ENCODE results near the gene UBE2I.

The UBE2I gene

DNA sequence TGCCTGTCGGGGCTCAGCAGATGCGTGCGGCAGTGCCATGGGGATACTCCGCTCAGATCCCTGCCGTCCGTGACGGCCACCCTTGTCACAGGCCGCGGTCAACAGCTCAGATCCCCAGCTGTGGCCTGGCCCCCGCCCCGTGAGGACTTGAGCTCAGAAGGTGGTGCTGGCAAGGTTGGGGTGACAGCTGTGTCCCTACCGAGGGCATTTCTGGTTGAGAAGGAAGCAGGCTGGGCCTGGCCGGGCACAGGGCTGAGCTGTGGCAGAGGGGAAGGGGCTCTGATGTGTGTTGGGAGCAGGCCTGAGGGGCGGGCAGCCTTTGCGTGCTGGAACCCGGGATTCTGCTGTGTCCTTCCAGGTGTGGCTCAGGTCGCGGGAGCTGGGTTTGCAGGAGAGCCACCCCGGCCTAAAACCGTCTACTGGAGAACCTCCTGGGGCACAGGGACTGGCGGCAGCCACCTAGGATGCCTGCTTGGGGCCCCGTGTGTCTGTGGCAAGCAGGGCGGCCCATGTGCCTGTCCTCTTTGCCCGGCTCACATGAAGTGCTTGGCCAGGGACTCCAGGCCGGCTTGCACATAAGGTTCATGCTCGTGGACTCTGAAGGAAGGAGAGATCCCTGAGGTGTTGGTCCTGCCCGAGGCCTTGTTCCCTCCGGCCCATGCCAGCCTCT, 5.1 kb downstream of the UBE2I start:
- Histone ChIP-seq H3K27me3 (replicated peaks; ENCODE audit: insufficient read depth, low read length) (no peaks in the 10 kb centered on the region), H3F3A (ENCODE audit: insufficient read depth, low read length) (no peaks in the 10 kb centered on the region), H3K27ac (ENCODE audit: low read length) (no peak overlapping the region), H4K20me1 (ENCODE audit: insufficient read depth, low read length) (peaks cover 44% of the 10 kb centered on the region), H3K4me1 (ENCODE audit: low read length) (peaks cover 9% of the 10 kb centered on the region), H3K4me3 (ENCODE audit: low read length) (no peak overlapping the region), H3K36me3 (replicated peaks; ENCODE audit: insufficient read depth, low read length) (peaks cover 12% of the 10 kb centered on the region), H3K9ac (ENCODE audit: low read length) (no peak overlapping the region), H3K4me2 (ENCODE audit: low read depth, low read length) (no peak overlapping the region), H3K9me3 (replicated peaks; ENCODE audit: insufficient read depth, low read length) (no peaks in the 10 kb centered on the region), H2AFZ (ENCODE audit: low read length) (no peak overlapping the region), H3K79me2 (ENCODE audit: low read length) (peaks cover 94% of the 10 kb centered on the region), H3K9me2 (replicated peaks; ENCODE audit: insufficient read depth, low read length) (no peaks in the 10 kb centered on the region)
- no peak for DNase-seq
- TF ChIP-seq EZH2 (optimal IDR thresholded peaks at IDR 0.05; ENCODE audit: low read depth, low read length) (no peak), EZH2phosphoT487 (IDR thresholded peaks at IDR 0.05; ENCODE audit: low read length) (no peak), CTCF (IDR thresholded peaks at IDR 0.05; ENCODE audit: low read length) (no peak)

GRCh38 chr16:1315081-1316032, 5.9 kb downstream of the UBE2I start:
- no peaks in the 10 kb centered on the region for H3F3A ChIP-seq (ENCODE audit: insufficient read depth, low read length)
- H3K4me1 ChIP-seq (ENCODE audit: low read length): peaks cover 9% of the 10 kb centered on the region
- H3K9ac ChIP-seq (ENCODE audit: low read length): no peak overlapping the region
- no peak for DNase-seq
- peaks cover 15% of the 10 kb centered on the region for H3K36me3 ChIP-seq (replicated peaks; ENCODE audit: insufficient read depth, low read length)
- H3K9me2 ChIP-seq (replicated peaks; ENCODE audit: insufficient read depth, low read length): no peaks in the 10 kb centered on the region
- no peak overlapping the region for H2AFZ ChIP-seq (ENCODE audit: low read length)
- peaks cover 89% of the 10 kb centered on the region for H3K79me2 ChIP-seq (ENCODE audit: low read length)
- H3K9me3 ChIP-seq (replicated peaks; ENCODE audit: insufficient read depth, low read length): no peaks in the 10 kb centered on the region
- no peak overlapping the region for H3K4me3 ChIP-seq (ENCODE audit: low read length)
- peaks cover 41% of the 10 kb centered on the region for H4K20me1 ChIP-seq (ENCODE audit: insufficient read depth, low read length)
- no peak overlapping the region for H3K27ac ChIP-seq (ENCODE audit: low read length)
- no peak overlapping the region for H3K4me2 ChIP-seq (ENCODE audit: low read depth, low read length)
- H3K27me3 ChIP-seq (replicated peaks; ENCODE audit: insufficient read depth, low read length): no peaks in the 10 kb centered on the region
- TF ChIP-seq EZH2phosphoT487 (IDR thresholded peaks at IDR 0.05; ENCODE audit: low read length) (no peak), CTCF (IDR thresholded peaks at IDR 0.05; ENCODE audit: low read length) (no peak), EZH2 (optimal IDR thresholded peaks at IDR 0.05; ENCODE audit: low read depth, low read length) (no peak)

DNA sequence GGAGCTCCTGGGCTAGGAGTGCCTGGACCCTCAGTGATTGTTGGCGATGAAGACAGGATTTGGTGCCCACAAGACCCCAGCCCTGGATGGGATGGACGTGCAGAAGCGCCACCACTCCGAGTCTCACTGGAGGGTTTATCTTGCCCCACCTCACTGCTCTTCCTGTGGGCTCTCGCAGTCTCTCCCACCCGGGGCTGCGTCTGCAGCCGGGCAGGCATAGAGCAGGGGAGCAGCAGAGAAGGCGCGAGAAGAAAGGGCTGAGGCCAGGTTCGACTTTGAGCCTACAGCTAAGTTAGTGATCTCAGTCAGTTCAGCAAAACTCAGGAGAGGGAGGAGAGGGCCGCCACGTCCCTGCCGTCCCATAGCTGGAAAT, 6.6 kb downstream of the UBE2I start:
- Histone ChIP-seq H3K4me3 (ENCODE audit: low read length) (no peak overlapping the region), H2AFZ (ENCODE audit: low read length) (no peak overlapping the region), H4K20me1 (ENCODE audit: insufficient read depth, low read length) (peaks cover 34% of the 10 kb centered on the region), H3F3A (ENCODE audit: insufficient read depth, low read length) (no peaks in the 10 kb centered on the region), H3K36me3 (replicated peaks; ENCODE audit: insufficient read depth, low read length) (peaks cover 15% of the 10 kb centered on the region), H3K4me1 (ENCODE audit: low read length) (peaks cover 9% of the 10 kb centered on the region), H3K79me2 (ENCODE audit: low read length) (peaks cover 82% of the 10 kb centered on the region), H3K9me2 (replicated peaks; ENCODE audit: insufficient read depth, low read length) (no peaks in the 10 kb centered on the region), H3K9ac (ENCODE audit: low read length) (no peak overlapping the region), H3K4me2 (ENCODE audit: low read depth, low read length) (no peak overlapping the region), H3K27ac (ENCODE audit: low read length) (no peak overlapping the region), H3K27me3 (replicated peaks; ENCODE audit: insufficient read depth, low read length) (no peaks in the 10 kb centered on the region), H3K9me3 (replicated peaks; ENCODE audit: insufficient read depth, low read length) (no peaks in the 10 kb centered on the region)
- no peak for TF ChIP-seq EZH2 (optimal IDR thresholded peaks at IDR 0.05; ENCODE audit: low read depth, low read length)
- no peak for TF ChIP-seq CTCF (IDR thresholded peaks at IDR 0.05; ENCODE audit: low read length)
- no peak for TF ChIP-seq EZH2phosphoT487 (IDR thresholded peaks at IDR 0.05; ENCODE audit: low read length)
- DNase-seq: no peak
